B cell (primary cell): ENCODE results near the gene DIS3L2. TPM values are rescaled to one million over a fixed set of nuclear protein-coding genes. Genes with fewer than 3 reads are reported as not detected.

Experiments used
- ATAC-seq: fragments of 200-7000 bp; cut with Tn5 transposase; one replicate; pipeline ENCODE4 v1.10.0; 2021; ENCODE audit warnings: low read depth, mild to moderate bottlenecking, moderate number of reproducible peaks, moderate library complexity
- CTCF ChIA-PET: fragments of 350-600 bp; sonication (Branson Sonifier 250); formaldehyde crosslinking; loops from one replicate; lab custom pipeline; 2021; ENCODE audit warnings: antibody characterized with exemption, inconsistent platforms; lab: Charles Lee
- POLR2A ChIA-PET: fragments of 350-600 bp; sonication (Branson Sonifier 250); formaldehyde crosslinking; loops from one replicate; lab custom pipeline; 2021; ENCODE audit warnings: antibody characterized with exemption; lab: Charles Lee
- DNase-seq: peaks from one replicate; pipeline ENCODE4 v3.0.0; 2013
- H2AFZ ChIP-seq: 2 replicates; pipeline ENCODE4 v1.6.1; 2012; ENCODE audit warnings: mild to moderate bottlenecking, low read depth, low read length; ENCODE audit not compliant: insufficient read depth, poor library complexity, severe bottlenecking
- H3K27ac ChIP-seq, 2 donors: 1 replicate in 1 of 2; 2 replicates in 1 of 2; pipeline ENCODE4 v1.5.1; 2012 to 2013; ENCODE audit warnings: low read length in 2 of 2, mild to moderate bottlenecking in 2 of 2, moderate library complexity in 1 of 2
- H3K27me3 ChIP-seq, 4 experiments: fragments of 200-600 bp in 1 of 4; sonication (generic) in 1 of 4; replicated peaks in 1 of 4; 1 replicate in 2 of 4; 2 replicates in 2 of 4; pipeline versions ENCODE4 v1.6.1 to v1.7.0; 2013 to 2016; ENCODE audit warnings: low read length in 3 of 4, mild to moderate bottlenecking in 2 of 4, mixed read lengths in 1 of 4, moderate library complexity in 1 of 4; ENCODE audit not compliant: insufficient read depth in 4 of 4, control insufficient read depth in 3 of 4; ENCODE audit errors: control extremely low read depth in 1 of 4
- H3K36me3 ChIP-seq, 2 experiments: replicated peaks in 1 of 2; 1 replicate in 1 of 2; 2 replicates in 1 of 2; pipeline versions ENCODE4 v1.6.1 to v1.7.1; 2013; ENCODE audit warnings: low read length in 1 of 2; ENCODE audit not compliant: insufficient read depth in 2 of 2, control insufficient read depth in 1 of 2; ENCODE audit errors: control extremely low read depth in 1 of 2, extremely low read depth in 1 of 2
- H3K4me1 ChIP-seq, 2 donors: fragments of 200-600 bp in 1 of 2; sonication (generic) in 1 of 2; 1 replicate in 1 of 2; 2 replicates in 1 of 2; pipeline versions ENCODE4 v1.5.1 to v1.6.1; 2013 to 2017; ENCODE audit warnings: low read length in 2 of 2; ENCODE audit not compliant: control insufficient read depth in 2 of 2, insufficient read depth in 2 of 2
- H3K4me2 ChIP-seq: replicated peaks from 2 replicates; pipeline ENCODE3; 2012; ENCODE audit warnings: mild to moderate bottlenecking, low read depth, low read length; ENCODE audit not compliant: poor library complexity, severe bottlenecking
- H3K4me3 ChIP-seq, 5 experiments: fragments of 200-600 bp in 1 of 5; sonication (generic) in 1 of 5; 1 replicate in 3 of 5; 2 replicates in 2 of 5; pipeline versions ENCODE4 v1.5.1 to v1.7.0; 2011 to 2016; ENCODE audit warnings: low read length in 4 of 5, mild to moderate bottlenecking in 4 of 5, low read depth in 2 of 5, control low read depth in 1 of 5, moderate library complexity in 1 of 5; ENCODE audit not compliant: insufficient read depth in 1 of 5; ENCODE audit errors: control extremely low read depth in 1 of 5, extremely low read depth in 1 of 5
- H3K79me2 ChIP-seq: fragments of 200-600 bp; sonication (generic); one replicate; pipeline ENCODE4 v1.6.0; 2016; ENCODE audit warnings: low read length; ENCODE audit not compliant: control insufficient read depth, insufficient read depth
- H3K9ac ChIP-seq: fragments of 200-600 bp; sonication (generic); 2 replicates; pipeline ENCODE4 v1.6.1; 2017; ENCODE audit warnings: mild to moderate bottlenecking, low read length, moderate library complexity
- H3K9me3 ChIP-seq, 3 donors: one replicate each; pipeline versions ENCODE4 v1.6.1 to v1.7.1; 2013; ENCODE audit warnings: low read length in 2 of 3; ENCODE audit not compliant: control insufficient read depth in 2 of 3, insufficient read depth in 1 of 3; ENCODE audit errors: control extremely low read depth in 1 of 3
- H4K20me1 ChIP-seq: 2 replicates; pipeline ENCODE4 v1.6.0; 2012; ENCODE audit warnings: mild to moderate bottlenecking, low read length; ENCODE audit not compliant: insufficient read depth, control insufficient read depth, poor library complexity, severe bottlenecking
- H3K27ac Mint-ChIP-seq: one replicate; pipeline ENCODE4 v1.8.0; 2021; ENCODE audit warnings: mixed read lengths
- H3K27me3 Mint-ChIP-seq: one replicate; pipeline ENCODE4 v1.8.0; 2021; ENCODE audit warnings: mixed read lengths
- H3K4me1 Mint-ChIP-seq: one replicate; pipeline ENCODE4 v1.8.0; 2021; ENCODE audit warnings: mixed read lengths
- H3K4me3 Mint-ChIP-seq: one replicate; pipeline ENCODE4 v1.8.0; 2021; ENCODE audit warnings: mixed read lengths
- H3K9me3 Mint-ChIP-seq: one replicate; pipeline ENCODE4 v1.8.0; 2022; ENCODE audit warnings: mixed read lengths; ENCODE audit not compliant: insufficient read depth
- EZH2 ChIP-seq: IDR thresholded peaks from 2 replicates; pipeline ENCODE4 v1.6.1; 2012; ENCODE audit warnings: borderline replicate concordance, low read depth, mild to moderate bottlenecking, moderate library complexity, low read length; ENCODE audit not compliant: insufficient read depth, poor library complexity, severe bottlenecking
- WGBS: methylation state at CpG from one replicate; pipeline ENCODE4 v1.1.5; 2013; ENCODE audit warnings: missing lambda C conversion rate; ENCODE audit not compliant: insufficient coverage; 5-methylcytosine and 5-hydroxymethylcytosine counted together
- intact Hi-C: fragments of 100-400 bp; cut with micrococcal nuclease; formaldehyde crosslinking; loops from one replicate; pipeline ENCODE4 v1.10.0; 2022
- polyA plus RNA-seq: library from polyadenylated mRNA; depleted of rRNA; stranded (reverse); fragments of >200 nt; gene quantifications from 2 replicates; pipeline ENCODE4 v1.2.3, GENCODE V29; 2012
- total RNA-seq, 2 donors: library from RNA; stranded (reverse); fragments of 120-200 nt in 1 of 2; gene quantifications; 1 replicate in 1 of 2; 2 replicates in 1 of 2; pipeline versions ENCODE4 v1.2.3 to v1.2.4, GENCODE V29; 2013 to 2022
- TF ChIP-seq, protein P1 (sequence below): fragments of 200-600 bp; IDR thresholded peaks from one replicate; pipeline ENCODE4 v1.8.0; 2022; ENCODE audit warnings: antibody characterized with exemption, mild to moderate bottlenecking

DIS3L2 gene
- total and polyA plus RNA-seq, 2 donors (not counting 1 experiment from before 2014, with no cell fraction given) = 34.5 to 70.1 TPM

DNA sequence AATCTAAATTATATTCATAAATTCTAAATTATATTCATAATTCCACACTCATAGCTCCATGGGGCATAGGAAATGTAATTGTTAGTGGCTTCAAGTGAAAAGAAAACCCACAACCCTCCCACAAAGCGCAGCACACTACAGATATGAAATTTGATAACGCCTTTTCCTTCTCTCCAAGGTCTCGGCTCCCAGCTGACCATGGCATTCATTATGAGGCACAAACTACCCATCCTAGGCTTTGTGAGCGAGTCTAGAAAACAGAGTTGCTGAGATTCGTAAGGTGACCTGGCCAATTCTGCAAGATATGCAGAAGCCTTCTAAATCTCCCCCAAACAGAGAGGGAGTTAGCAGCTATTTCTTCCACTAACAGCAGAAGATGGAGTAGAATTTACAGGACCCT, 40.7 kb upstream of the DIS3L2 start:
- ChIA-PET POLR2A (no interaction called here), CTCF (interaction anchor here (1.5 kb wide), 2 partner anchors 15 to 16 kb away, joined by 4 read pairs; no protein-coding TSS in a partner anchor)
- Histone ChIP-seq H3K27me3 (peaks cover 0 to 32% (median 10%) of the 10 kb centered on the region in 4 experiments), H4K20me1 (no peaks in the 10 kb centered on the region), H3K9ac (no peak overlapping the region), H2AFZ (no peak overlapping the region), H3K4me2 (no peak overlapping the region), H3K36me3 (no peaks in the 10 kb centered on the region), H3K4me3 (no peak overlapping the region), H3K4me1 (peaks cover 13% of the 10 kb centered on the region in 2 donors), H3K79me2 (no peaks in the 10 kb centered on the region), H3K27ac (no peak overlapping the region), H3K9me3 (peaks cover 0 to 7% (median 0%) of the 10 kb centered on the region in 3 donors)
- DNase-seq = no peak
- intact Hi-C loops = no loop called here
- Mint-ChIP-seq H3K4me3 (no peak overlapping the region), H3K4me1 (peaks cover 10% of the 10 kb centered on the region), H3K9me3 (no peaks in the 10 kb centered on the region), H3K27me3 (peaks cover 18% of the 10 kb centered on the region), H3K27ac (no peak overlapping the region)
- no peak for ATAC-seq
- no peak for TF ChIP-seq EZH2
- TF ChIP-seq, protein P1, sequence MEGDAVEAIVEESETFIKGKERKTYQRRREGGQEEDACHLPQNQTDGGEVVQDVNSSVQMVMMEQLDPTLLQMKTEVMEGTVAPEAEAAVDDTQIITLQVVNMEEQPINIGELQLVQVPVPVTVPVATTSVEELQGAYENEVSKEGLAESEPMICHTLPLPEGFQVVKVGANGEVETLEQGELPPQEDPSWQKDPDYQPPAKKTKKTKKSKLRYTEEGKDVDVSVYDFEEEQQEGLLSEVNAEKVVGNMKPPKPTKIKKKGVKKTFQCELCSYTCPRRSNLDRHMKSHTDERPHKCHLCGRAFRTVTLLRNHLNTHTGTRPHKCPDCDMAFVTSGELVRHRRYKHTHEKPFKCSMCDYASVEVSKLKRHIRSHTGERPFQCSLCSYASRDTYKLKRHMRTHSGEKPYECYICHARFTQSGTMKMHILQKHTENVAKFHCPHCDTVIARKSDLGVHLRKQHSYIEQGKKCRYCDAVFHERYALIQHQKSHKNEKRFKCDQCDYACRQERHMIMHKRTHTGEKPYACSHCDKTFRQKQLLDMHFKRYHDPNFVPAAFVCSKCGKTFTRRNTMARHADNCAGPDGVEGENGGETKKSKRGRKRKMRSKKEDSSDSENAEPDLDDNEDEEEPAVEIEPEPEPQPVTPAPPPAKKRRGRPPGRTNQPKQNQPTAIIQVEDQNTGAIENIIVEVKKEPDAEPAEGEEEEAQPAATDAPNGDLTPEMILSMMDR = no peak
- 89% methylated on average over 4 of the region's 5 CpGs for WGBS

DNA sequence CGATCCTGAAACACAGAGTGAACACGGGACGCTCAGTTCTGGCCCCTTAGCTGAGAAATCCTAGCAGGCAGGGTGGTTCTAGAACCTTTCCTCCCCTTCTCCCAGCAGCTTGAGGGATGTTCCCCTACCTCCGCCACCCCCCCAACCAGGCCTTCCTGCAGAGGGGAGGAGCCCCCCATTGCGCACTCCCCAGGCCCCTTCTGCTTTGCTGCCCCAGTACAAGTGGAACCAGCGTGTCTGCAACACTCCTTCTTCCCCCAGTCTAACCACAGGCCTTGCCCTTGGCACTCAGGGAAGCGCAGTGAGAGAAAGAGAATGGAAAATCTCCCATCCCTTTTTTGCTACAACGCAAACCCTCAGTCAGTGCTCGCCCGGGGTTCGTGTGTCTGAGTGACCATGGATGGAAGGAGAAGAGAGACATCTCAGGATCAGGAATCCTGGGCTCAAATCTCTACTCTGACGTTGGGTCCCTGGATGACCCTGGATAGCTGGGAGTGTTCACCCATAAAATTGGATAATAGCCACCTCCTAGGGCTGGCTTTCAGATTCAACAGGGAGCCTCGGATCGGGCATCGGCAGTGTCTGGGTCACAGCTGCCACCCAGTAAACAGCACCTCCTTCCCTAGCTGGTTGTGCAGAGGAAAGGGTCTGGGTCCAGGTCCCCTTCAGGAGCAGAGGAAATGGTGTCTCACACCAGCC, 39.1 kb upstream of the DIS3L2 start:
- Mint-ChIP-seq H3K4me3 (no peak overlapping the region), H3K9me3 (no peaks in the 10 kb centered on the region), H3K27me3 (peaks cover 28% of the 10 kb centered on the region), H3K27ac (no peak overlapping the region), H3K4me1 (peaks cover 20% of the 10 kb centered on the region)
- Histone ChIP-seq H3K9me3 (peaks cover 0 to 7% (median 0%) of the 10 kb centered on the region in 3 donors), H3K36me3 (no peaks in the 10 kb centered on the region), H3K4me3 (no peak overlapping the region), H3K4me2 (no peak overlapping the region), H3K9ac (no peak overlapping the region), H2AFZ (no peak overlapping the region), H4K20me1 (no peaks in the 10 kb centered on the region), H3K4me1 (peaks cover 27% of the 10 kb centered on the region in 2 donors), H3K27ac (no peak overlapping the region), H3K27me3 (peaks cover 0 to 45% (median 17%) of the 10 kb centered on the region in 4 experiments), H3K79me2 (no peaks in the 10 kb centered on the region)
- DNase-seq (no peak), ATAC-seq (no peak)
- ChIA-PET CTCF (interaction anchor here (0.7 to 4.3 kb wide), 8 partner anchors 12 to 405 kb away, joined by 3 to 31 read pairs (median 4); no protein-coding TSS in a partner anchor), POLR2A (no interaction called here)
- 94% methylated on average over 8 of the region's 15 CpGs for WGBS
- TF ChIP-seq EZH2 = no peak
- TF ChIP-seq, protein P1 = no peak
- intact Hi-C loops = no loop called here
